ENCODE measurements around the gene AATK.
A peak's percentile ranks its signal among the peaks of the same experiment; 100 is the strongest.

Gene AATK

DNA sequence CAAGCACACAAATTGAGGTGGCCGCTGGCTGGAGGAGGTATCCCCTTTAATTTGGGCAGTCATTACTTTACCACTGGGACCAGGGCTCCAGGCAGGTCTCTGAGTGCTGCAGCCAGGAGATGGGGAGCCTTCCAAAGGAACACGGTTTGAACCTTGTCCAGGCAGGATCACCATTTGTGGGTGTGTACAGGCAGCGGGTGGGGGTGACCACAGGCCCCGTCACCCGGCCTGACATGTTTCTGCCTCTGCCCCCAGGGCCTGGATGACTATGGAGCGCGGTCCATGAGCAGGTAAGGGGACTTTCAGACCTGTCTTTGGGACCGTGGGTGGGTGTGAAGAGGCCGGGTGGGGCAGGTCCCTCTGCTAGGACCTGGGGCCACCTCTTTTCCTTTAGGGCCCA, 57.8 kb downstream of the AATK start:
- no peak for DNase-seq

DNA sequence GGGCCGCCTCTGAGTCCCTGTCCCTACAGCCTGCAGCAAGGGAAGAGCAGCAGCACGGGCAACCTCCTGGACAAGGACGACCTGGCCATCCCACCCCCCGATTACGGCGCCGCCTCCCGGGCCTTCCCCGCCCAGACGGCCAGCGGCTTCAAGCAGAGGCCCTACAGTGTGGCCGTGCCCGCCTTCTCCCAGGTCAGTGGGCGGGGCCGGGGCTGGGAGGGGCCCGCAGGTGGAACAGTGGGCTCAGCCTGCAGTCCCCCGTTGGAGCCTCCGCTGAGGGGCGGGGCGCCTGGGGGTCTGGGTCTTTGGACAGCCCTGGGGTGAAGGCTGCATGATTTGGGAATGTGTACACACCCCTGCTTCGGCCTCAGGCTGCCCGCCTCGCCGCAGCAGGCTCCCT, 59.3 kb downstream of the AATK start:
- no peak for DNase-seq

GRCh38 chr17:81103379-81103778, 62.6 kb downstream of the AATK start:
- DNase-seq: no peak

- no peak for DNase-seq
Observed at GRCh38 chr17:81102869-81103268, 63.2 kb downstream of the AATK start.

- DNase-seq: no peak
Observed at GRCh38 chr17:81102352-81102751, 63.7 kb downstream of the AATK start.

GRCh38 chr17:81101614-81102306, 64.3 kb downstream of the AATK start:
- DNase-seq: no peak

- DNase-seq: no peak
Observed at GRCh38 chr17:81100668-81101067, 65.4 kb downstream of the AATK start.

DNA sequence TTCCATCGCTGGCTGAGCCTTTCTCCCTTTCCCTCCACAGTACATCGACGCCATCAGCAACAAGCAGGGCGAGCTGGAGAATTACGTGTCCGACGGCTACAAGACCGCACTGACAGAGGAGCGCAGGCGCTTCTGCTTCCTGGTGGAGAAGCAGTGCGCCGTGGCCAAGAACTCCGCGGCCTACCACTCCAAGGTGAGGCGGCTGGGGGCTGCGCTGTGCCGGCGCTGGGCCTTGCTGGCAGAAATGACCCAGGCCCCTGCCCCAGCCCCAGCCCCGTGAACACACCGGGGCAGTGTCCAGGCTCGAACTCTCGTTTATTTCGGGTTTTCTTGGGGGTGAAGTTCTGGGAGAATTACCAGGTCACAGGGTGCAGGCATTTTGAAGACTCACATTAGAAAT, 66.1 kb downstream of the AATK start:
- no peak for DNase-seq

DNA sequence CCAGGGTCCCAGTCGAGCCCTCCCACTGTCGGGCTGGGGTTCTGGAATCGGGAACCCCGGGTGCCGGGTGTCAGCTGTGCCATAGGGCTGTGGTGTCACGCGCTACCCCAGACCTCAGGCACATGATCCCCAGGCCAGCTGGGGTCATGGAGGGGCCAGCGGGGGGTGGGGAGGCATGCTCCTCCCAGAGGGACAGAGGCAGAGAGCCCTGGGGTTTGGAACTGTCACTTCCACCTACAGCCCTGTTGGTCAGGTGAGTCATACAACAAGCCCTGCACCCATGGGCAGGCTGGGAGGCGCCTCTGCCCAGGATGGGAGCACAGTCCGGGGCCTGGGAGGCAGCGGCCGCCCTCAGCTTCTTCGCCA, 68.1 kb downstream of the AATK start:
- DNase-seq: no peak

- DNase-seq: no peak
Observed at GRCh38 chr17:81097134-81097942, 68.7 kb downstream of the AATK start.

DNA sequence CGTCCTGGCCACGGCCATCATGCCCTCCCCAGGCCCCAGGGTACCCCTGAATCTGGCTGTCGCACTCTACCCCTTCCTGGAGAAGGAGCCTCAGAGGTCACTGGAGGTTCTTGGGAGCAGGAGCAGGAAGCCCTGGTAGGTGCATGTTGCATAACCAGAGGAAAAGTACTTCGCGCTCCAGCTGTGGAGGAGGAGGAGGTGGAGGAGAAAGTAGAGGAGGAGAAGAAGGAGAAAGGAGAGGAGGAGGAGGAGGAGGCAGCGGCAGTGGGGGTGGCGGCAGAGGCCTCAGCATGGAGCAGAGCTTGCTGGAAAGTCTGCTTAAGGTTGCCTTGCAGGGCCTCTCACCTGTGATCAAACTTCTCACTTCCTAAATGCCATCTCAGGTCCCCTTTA, 69.3 kb downstream of the AATK start:
- DNase-seq: no peak

- no peak for DNase-seq
Observed at GRCh38 chr17:81095383-81095762, 70.6 kb downstream of the AATK start.

DNA sequence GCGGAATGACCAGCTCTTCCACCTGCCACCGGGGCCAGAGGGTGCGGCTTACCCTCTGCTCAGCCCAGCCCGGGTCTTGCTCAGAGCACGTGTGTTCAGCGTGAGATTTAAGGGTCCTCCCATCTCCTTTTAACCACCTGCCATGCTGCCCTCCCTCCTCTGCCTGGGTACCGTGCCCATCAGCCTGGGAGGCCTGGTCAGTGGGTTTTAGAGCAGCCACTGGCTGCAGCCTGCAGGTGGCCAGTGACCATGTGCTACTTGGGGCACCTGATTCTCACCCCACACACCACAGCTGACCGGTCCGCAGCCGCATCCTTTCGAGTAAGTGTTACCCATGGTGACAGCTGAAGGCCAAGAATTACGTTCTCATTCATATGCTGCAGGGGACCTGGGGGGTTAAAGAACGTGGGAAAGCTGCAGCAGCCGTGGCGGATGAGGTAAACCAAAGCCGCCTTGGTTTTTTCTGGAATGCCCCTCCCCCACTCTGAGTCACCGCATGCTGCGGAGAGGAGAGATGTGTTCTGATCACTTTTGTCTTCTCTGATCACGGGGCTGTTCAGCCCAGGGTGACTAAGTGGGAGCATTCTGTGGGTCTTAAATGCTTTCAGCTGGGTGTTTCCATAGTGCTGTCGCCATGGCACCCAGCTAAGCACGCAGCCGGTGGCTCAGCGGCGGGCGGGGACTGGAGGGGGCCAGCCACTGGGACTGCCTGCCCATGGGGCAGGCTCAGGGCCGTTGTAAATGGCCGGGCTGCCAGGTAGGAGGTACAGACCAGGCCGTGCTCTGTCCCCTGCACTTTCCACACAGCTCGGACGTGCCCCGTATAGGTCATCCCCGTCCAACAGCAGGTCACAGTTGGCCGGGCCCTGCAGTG, 71.3 kb downstream of the AATK start:
- peak; percentile 82 for DNase-seq

GRCh38 chr17:81093619-81094508, 72.2 kb downstream of the AATK start:
- DNase-seq: no peak

- DNase-seq: no peak
Observed at GRCh38 chr17:81092518-81093095, 73.4 kb downstream of the AATK start.

GRCh38 chr17:81091774-81092517, 74.1 kb downstream of the AATK start:
- no peak for DNase-seq

DNA sequence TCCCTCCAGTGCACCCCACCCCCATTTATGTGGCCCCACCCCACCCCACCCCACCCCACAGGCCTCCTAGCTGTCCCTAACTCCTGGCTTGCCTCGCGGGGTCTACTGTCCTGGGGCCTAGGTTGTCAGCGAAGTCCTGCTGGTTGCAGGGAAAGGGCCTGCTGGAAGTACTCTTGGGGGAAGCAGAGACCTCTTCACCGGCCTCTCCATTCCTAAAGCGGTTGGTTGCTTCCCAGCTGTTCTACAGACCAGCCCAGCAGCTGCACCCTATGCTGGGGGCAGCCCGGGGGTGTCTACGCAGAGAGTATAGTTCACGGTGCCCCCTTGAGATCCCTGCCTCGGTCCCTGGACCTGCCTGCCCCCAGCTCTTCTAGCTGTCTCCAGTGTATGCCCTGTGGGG, 74.9 kb downstream of the AATK start:
- no peak for DNase-seq

- DNase-seq: no peak
Observed at GRCh38 chr17:81090361-81091136, 75.5 kb downstream of the AATK start.

- no peak for DNase-seq
Observed at GRCh38 chr17:81086789-81087551, 79.1 kb downstream of the AATK start.

GRCh38 chr17:81085420-81085911, 80.6 kb downstream of the AATK start:
- no peak for DNase-seq

Data from NCI-H1436 treated with DMSO at 0.1 percent for 48 hours (cell line).